HepG2 (cell line): ENCODE measurements around the gene GNG7.

ENCODE experiments used
- EZH2 ChIP-seq: conservative IDR thresholded peaks from 2 replicates; pipeline ENCODE4 v1.6.1; 2012; ENCODE audit warnings: mild to moderate bottlenecking, low read depth, low read length, moderate library complexity
- NR2F1 ChIP-seq, 2 experiments: fragments of 450-650 bp in 1 of 2; formaldehyde crosslinking in 1 of 2; IDR thresholded peaks; 2 replicates each; pipeline versions ENCODE4 v1.5.0 to v1.6.1; 2016 to 2020; ENCODE audit warnings: mild to moderate bottlenecking in 1 of 2, missing compliant biosample characterization in 1 of 2, missing genetic modification reagents in 1 of 2, moderate library complexity in 1 of 2
- ZNF501 ChIP-seq: sonication (generic); formaldehyde crosslinking; IDR thresholded peaks from 2 replicates; pipeline ENCODE4 v1.5.1; 2020; ENCODE audit warnings: mild to moderate bottlenecking, moderate library complexity, missing genetic modification reagents
- TF ChIP-seq, protein P1 (sequence below): IDR thresholded peaks from 2 replicates; pipeline ENCODE4 v1.6.1; 2012; ENCODE audit warnings: inconsistent platforms
- TF ChIP-seq, protein P2 (sequence below): sonication (generic); formaldehyde crosslinking; IDR thresholded peaks from 2 replicates; pipeline ENCODE4 v1.5.0; 2020; ENCODE audit warnings: mild to moderate bottlenecking, missing genetic modification reagents

DNA sequence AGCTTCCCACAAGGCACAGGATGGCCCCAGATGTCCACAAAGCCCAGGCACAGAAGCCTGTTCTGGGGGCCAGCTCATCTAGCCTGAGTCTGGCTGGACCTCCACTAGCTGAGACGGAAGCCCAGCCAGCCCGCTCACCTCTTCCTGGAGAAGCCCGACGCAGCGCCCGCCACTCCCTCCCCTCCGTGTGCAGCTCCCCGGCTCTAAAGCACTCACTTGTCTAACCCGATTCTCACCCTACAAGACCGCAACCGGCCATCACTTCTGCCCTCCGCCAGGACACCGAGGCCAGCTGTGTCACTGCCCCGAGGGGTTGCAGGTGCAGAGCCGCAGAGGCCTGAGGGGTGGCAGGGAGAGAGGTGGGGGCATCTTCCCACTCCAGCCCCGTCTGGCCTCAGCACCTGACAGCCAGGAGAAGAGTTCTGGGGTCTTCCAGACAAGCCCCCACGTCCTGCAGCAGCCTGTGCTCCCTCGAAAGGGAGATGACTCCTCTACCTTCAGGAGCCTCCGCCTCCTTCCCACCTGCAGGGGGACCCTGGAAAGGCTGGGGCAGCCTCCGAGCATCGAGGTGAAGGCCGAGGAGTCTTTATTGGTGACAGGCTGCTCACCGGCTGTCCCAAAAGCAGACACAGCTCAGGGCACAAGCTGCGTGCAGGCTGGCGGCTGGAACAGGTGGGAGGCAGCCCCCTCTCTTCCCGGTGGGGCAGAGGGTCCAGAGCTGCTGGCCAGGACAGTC lies 24.6 kb upstream of the GNG7 start:
- TF ChIP-seq, protein P1, sequence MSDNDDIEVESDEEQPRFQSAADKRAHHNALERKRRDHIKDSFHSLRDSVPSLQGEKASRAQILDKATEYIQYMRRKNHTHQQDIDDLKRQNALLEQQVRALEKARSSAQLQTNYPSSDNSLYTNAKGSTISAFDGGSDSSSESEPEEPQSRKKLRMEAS: no peak; the same call in 1 of the 2 replicates
- TF ChIP-seq, protein P2, sequence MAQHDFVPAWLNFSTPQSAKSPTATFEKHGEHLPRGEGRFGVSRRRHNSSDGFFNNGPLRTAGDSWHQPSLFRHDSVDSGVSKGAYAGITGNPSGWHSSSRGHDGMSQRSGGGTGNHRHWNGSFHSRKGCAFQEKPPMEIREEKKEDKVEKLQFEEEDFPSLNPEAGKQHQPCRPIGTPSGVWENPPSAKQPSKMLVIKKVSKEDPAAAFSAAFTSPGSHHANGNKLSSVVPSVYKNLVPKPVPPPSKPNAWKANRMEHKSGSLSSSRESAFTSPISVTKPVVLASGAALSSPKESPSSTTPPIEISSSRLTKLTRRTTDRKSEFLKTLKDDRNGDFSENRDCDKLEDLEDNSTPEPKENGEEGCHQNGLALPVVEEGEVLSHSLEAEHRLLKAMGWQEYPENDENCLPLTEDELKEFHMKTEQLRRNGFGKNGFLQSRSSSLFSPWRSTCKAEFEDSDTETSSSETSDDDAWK (CRISPR knock-in tag): no peak
- TF ChIP-seq EZH2 (no peak), ZNF501 (CRISPR knock-in tag) (no peak), NR2F1 (CRISPR knock-in tag; IDR thresholded peaks at IDR 0.05) (no peak)
